ENCODE data around the gene TMCC3. TPM values are rescaled to one million over a fixed set of nuclear protein-coding genes. Genes with fewer than 3 reads are reported as not detected.

Gene TMCC3
- total RNA-seq, 5 donors from 2014 or later (not counting 1 experiment from before 2014, with no cell fraction given): 0.30 to 2.8 (median 0.95) TPM

- Mint-ChIP-seq H3K27ac (no peak overlapping the region), H3K36me3 (no peaks in the 10 kb centered on the region), H3K4me1 (peaks cover 5 to 12% (median 5%) of the 10 kb centered on the region in 3 donors), H3K4me3 (no peak overlapping the region), H3K27me3 (no peaks in the 10 kb centered on the region), H3K9me3 (no peaks in the 10 kb centered on the region)
- no peak overlapping the region for H3K4me3 ChIP-seq (ENCODE audit: control insufficient read depth in 1 of 2, extremely low read depth in 1 of 2, low read length in 1 of 2)
- H3K9me3 ChIP-seq: no peaks in the 10 kb centered on the region
- peaks cover 0 to 3% of the 10 kb centered on the region in 2 experiments for H3K27me3 ChIP-seq (replicated peaks in 1 of 2; ENCODE audit: control insufficient read depth in 2 of 2, extremely low read depth in 1 of 2, insufficient read depth in 2 of 2, low read length in 1 of 2)
- CTCF ChIA-PET: no interaction called here
- H3K36me3 ChIP-seq (ENCODE audit: control insufficient read depth in 2 of 2, extremely low read depth in 1 of 2, insufficient read depth in 1 of 2, low read length in 1 of 2): no peaks in the 10 kb centered on the region
- no CpG with 5 or more reads among the region's 5 CpGs for WGBS (ENCODE audit: insufficient coverage)
- POLR2A ChIA-PET: no interaction called here
- no peak for ATAC-seq (replicated peaks in 1 of 4)
- H3K4me1 ChIP-seq (ENCODE audit: control insufficient read depth in 1 of 2, extremely low read depth in 1 of 2, insufficient read depth in 2 of 2, low read length in 2 of 2): no peaks in the 10 kb centered on the region
- H3K27ac ChIP-seq (ENCODE audit: low read length): no peak overlapping the region
- no peak for DNase-seq
These were observed 67.8 kb downstream of the TMCC3 start for GRCh38 chr12:94582591-94582990.

DNA sequence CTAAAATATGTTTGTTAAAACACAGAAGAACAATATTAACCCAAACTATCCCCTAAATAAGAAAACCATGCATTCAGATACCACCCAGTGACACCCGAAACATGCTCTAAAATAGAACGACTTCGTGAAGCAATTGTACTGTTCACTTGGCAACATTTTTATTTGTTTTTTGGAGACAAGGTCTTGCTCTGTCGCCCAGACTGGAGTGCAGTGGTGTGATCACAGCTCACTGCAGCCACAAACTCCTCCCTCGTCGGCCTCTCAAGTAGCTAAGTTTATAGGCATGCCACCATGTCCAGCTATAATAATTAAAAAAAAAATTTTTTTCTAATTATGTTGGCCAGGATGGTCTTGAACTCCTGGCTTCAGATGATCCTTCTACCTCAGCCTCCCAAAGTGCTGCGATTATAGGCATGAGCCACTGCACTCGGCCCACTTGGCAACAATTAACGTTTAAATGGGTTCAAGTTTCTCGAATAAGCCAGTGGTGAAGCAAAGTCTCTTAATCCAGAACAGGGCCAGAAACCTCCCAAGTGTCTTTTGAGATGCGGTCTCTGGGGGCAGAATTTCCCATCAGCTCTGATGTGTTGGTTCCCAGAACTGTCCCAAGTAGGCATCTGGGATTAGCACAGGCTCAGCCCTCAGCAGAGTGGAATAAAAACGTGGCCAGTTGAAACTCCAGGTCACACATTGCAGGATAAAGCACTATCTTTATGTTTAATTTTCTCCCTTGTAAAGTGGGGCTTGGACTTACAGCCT lies 74.5 kb downstream of the TMCC3 start:
- no peak for ATAC-seq (replicated peaks in 1 of 4)
- Mint-ChIP-seq H3K9me3 (no peaks in the 10 kb centered on the region), H3K4me3 (no peak overlapping the region), H3K4me1 (no peaks in the 10 kb centered on the region), H3K27me3 (peaks cover 0 to 6% of the 10 kb centered on the region in 2 donors), H3K36me3 (no peaks in the 10 kb centered on the region), H3K27ac (no peak overlapping the region)
- H3K9me3 ChIP-seq: no peaks in the 10 kb centered on the region
- no peaks in the 10 kb centered on the region for H3K36me3 ChIP-seq (ENCODE audit: control insufficient read depth in 2 of 2, extremely low read depth in 1 of 2, insufficient read depth in 1 of 2, low read length in 1 of 2)
- WGBS (ENCODE audit: insufficient coverage): 98% methylated on average over 8 of the region's 12 CpGs
- peaks cover 0 to 2% of the 10 kb centered on the region in 2 experiments for H3K27me3 ChIP-seq (replicated peaks in 1 of 2; ENCODE audit: control insufficient read depth in 2 of 2, extremely low read depth in 1 of 2, insufficient read depth in 2 of 2, low read length in 1 of 2)
- no peak for DNase-seq
- no peaks in the 10 kb centered on the region for H3K4me1 ChIP-seq (ENCODE audit: control insufficient read depth in 1 of 2, extremely low read depth in 1 of 2, insufficient read depth in 2 of 2, low read length in 2 of 2)
- ChIA-PET CTCF (interaction anchor here in 1 of 2 donors (0.7 kb wide), 1 partner anchor 904 kb away, joined by 4 read pairs; no protein-coding TSS in a partner anchor), POLR2A (interaction anchor here in 1 of 2 donors (0.5 kb wide), 1 partner anchor 707 kb away, joined by 3 read pairs; no protein-coding TSS in a partner anchor)
- no peak overlapping the region for H3K27ac ChIP-seq (ENCODE audit: low read length)
- H3K4me3 ChIP-seq (ENCODE audit: control insufficient read depth in 1 of 2, extremely low read depth in 1 of 2, low read length in 1 of 2): no peak overlapping the region

GRCh38 chr12:94575024-94575423 lies 75.3 kb downstream of the TMCC3 start:
- Mint-ChIP-seq H3K4me1 (no peaks in the 10 kb centered on the region), H3K4me3 (no peak overlapping the region), H3K27ac (no peak overlapping the region), H3K27me3 (peaks cover 0 to 9% of the 10 kb centered on the region in 2 donors), H3K9me3 (no peaks in the 10 kb centered on the region), H3K36me3 (no peaks in the 10 kb centered on the region)
- no peak for ATAC-seq (replicated peaks in 1 of 4)
- Histone ChIP-seq H3K36me3 (ENCODE audit: control insufficient read depth in 2 of 2, extremely low read depth in 1 of 2, insufficient read depth in 1 of 2, low read length in 1 of 2) (no peaks in the 10 kb centered on the region), H3K4me3 (ENCODE audit: control insufficient read depth in 1 of 2, extremely low read depth in 1 of 2, low read length in 1 of 2) (no peak overlapping the region), H3K27ac (ENCODE audit: low read length) (no peak overlapping the region), H3K9me3 (no peaks in the 10 kb centered on the region), H3K4me1 (ENCODE audit: control insufficient read depth in 1 of 2, extremely low read depth in 1 of 2, insufficient read depth in 2 of 2, low read length in 2 of 2) (no peaks in the 10 kb centered on the region), H3K27me3 (replicated peaks in 1 of 2; ENCODE audit: control insufficient read depth in 2 of 2, extremely low read depth in 1 of 2, insufficient read depth in 2 of 2, low read length in 1 of 2) (peaks cover 0 to 2% of the 10 kb centered on the region in 2 experiments)
- ChIA-PET CTCF (interaction anchor here in 1 of 2 donors (0.7 kb wide), 1 partner anchor 903 kb away, joined by 4 read pairs; no protein-coding TSS in a partner anchor), POLR2A (interaction anchor here in 1 of 2 donors (0.5 kb wide), 1 partner anchor 707 kb away, joined by 3 read pairs; no protein-coding TSS in a partner anchor)
- no peak for DNase-seq
- no CpG with 5 or more reads among the region's 2 CpGs for WGBS (ENCODE audit: insufficient coverage)

GRCh38 chr12:94571556-94571955 lies 78.8 kb downstream of the TMCC3 start:
- Histone ChIP-seq H3K27ac (ENCODE audit: low read length) (no peak overlapping the region), H3K4me1 (ENCODE audit: control insufficient read depth in 1 of 2, extremely low read depth in 1 of 2, insufficient read depth in 2 of 2, low read length in 2 of 2) (no peaks in the 10 kb centered on the region), H3K27me3 (replicated peaks in 1 of 2; ENCODE audit: control insufficient read depth in 2 of 2, extremely low read depth in 1 of 2, insufficient read depth in 2 of 2, low read length in 1 of 2) (peaks cover 0 to 2% of the 10 kb centered on the region in 2 experiments), H3K4me3 (ENCODE audit: control insufficient read depth in 1 of 2, extremely low read depth in 1 of 2, low read length in 1 of 2) (no peak overlapping the region), H3K36me3 (ENCODE audit: control insufficient read depth in 2 of 2, extremely low read depth in 1 of 2, insufficient read depth in 1 of 2, low read length in 1 of 2) (no peaks in the 10 kb centered on the region), H3K9me3 (no peaks in the 10 kb centered on the region)
- Mint-ChIP-seq H3K27ac (no peak overlapping the region), H3K9me3 (no peaks in the 10 kb centered on the region), H3K27me3 (peaks cover 7 to 20% of the 10 kb centered on the region in 2 donors), H3K4me1 (no peaks in the 10 kb centered on the region), H3K4me3 (no peak overlapping the region), H3K36me3 (no peaks in the 10 kb centered on the region)
- 98% methylated on average over 10 of the region's 12 CpGs for WGBS (ENCODE audit: insufficient coverage)
- CTCF ChIA-PET: no interaction called here
- POLR2A ChIA-PET: interaction anchor here in 1 of 2 donors (0.6 kb wide), 1 partner anchor 171 kb away, joined by 5 read pairs; no protein-coding TSS in a partner anchor
- ATAC-seq (replicated peaks in 1 of 4) (no peak), DNase-seq (no peak)

- no peaks in the 10 kb centered on the region for H3K9me3 ChIP-seq
- WGBS (ENCODE audit: insufficient coverage): 85% methylated on average over 6 of the region's 7 CpGs
- peaks cover 0 to 4% of the 10 kb centered on the region in 2 experiments for H3K27me3 ChIP-seq (replicated peaks in 1 of 2; ENCODE audit: control insufficient read depth in 2 of 2, extremely low read depth in 1 of 2, insufficient read depth in 2 of 2, low read length in 1 of 2)
- CTCF ChIA-PET: no interaction called here
- H3K9me3 Mint-ChIP-seq: no peaks in the 10 kb centered on the region
- POLR2A ChIA-PET: no interaction called here
- H3K4me3 ChIP-seq (ENCODE audit: control insufficient read depth in 1 of 2, extremely low read depth in 1 of 2, low read length in 1 of 2): no peak overlapping the region
- H3K36me3 ChIP-seq (ENCODE audit: control insufficient read depth in 2 of 2, extremely low read depth in 1 of 2, insufficient read depth in 1 of 2, low read length in 1 of 2): no peaks in the 10 kb centered on the region
- no peak overlapping the region for H3K27ac Mint-ChIP-seq
- no peak overlapping the region for H3K4me3 Mint-ChIP-seq
- DNase-seq: no peak
- peaks cover 7 to 25% of the 10 kb centered on the region in 2 donors for H3K27me3 Mint-ChIP-seq
- H3K4me1 Mint-ChIP-seq: no peaks in the 10 kb centered on the region
- no peak for ATAC-seq (replicated peaks in 1 of 4)
- no peaks in the 10 kb centered on the region for H3K36me3 Mint-ChIP-seq
- no peaks in the 10 kb centered on the region for H3K4me1 ChIP-seq (ENCODE audit: control insufficient read depth in 1 of 2, extremely low read depth in 1 of 2, insufficient read depth in 2 of 2, low read length in 2 of 2)
- H3K27ac ChIP-seq (ENCODE audit: low read length): no peak overlapping the region
These were observed 80.2 kb downstream of the TMCC3 start for GRCh38 chr12:94570161-94570560.

DNA sequence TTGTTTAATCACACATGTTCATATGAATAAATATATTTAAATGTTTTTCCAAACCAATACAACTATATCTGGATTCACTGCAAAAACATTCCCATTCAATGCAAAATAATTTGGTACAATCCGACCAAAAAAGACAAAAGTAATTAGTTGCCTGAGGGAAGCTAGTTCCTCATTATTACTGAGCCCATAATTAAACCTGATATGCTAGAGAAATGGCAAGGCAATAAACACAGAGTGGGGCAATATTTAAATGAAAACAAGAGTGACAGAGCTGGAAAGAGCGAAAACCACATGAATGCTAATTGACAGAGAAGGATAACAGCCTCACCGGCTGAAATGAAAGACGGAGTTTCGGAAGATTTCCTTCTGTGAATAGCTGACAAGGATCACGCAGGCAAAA lies 82.6 kb downstream of the TMCC3 start:
- ATAC-seq (replicated peaks in 1 of 4) (no peak), DNase-seq (no peak)
- Mint-ChIP-seq H3K4me3 (no peak overlapping the region), H3K9me3 (no peaks in the 10 kb centered on the region), H3K27me3 (peaks cover 7 to 28% of the 10 kb centered on the region in 2 donors), H3K4me1 (no peaks in the 10 kb centered on the region), H3K36me3 (no peaks in the 10 kb centered on the region), H3K27ac (no peak overlapping the region)
- Histone ChIP-seq H3K27ac (ENCODE audit: low read length) (no peak overlapping the region), H3K9me3 (no peaks in the 10 kb centered on the region), H3K4me1 (ENCODE audit: control insufficient read depth in 1 of 2, extremely low read depth in 1 of 2, insufficient read depth in 2 of 2, low read length in 2 of 2) (no peaks in the 10 kb centered on the region), H3K4me3 (ENCODE audit: control insufficient read depth in 1 of 2, extremely low read depth in 1 of 2, low read length in 1 of 2) (no peak overlapping the region), H3K27me3 (replicated peaks in 1 of 2; ENCODE audit: control insufficient read depth in 2 of 2, extremely low read depth in 1 of 2, insufficient read depth in 2 of 2, low read length in 1 of 2) (peaks cover 0 to 2% of the 10 kb centered on the region in 2 experiments), H3K36me3 (ENCODE audit: control insufficient read depth in 2 of 2, extremely low read depth in 1 of 2, insufficient read depth in 1 of 2, low read length in 1 of 2) (no peaks in the 10 kb centered on the region)
- ChIA-PET POLR2A (no interaction called here), CTCF (interaction anchor here (0.6 to 0.7 kb wide), 2 partner anchors 212 to 1098 kb away, joined by 3 to 7 read pairs; no protein-coding TSS in a partner anchor)
- 97% methylated on average over 4 of the region's 6 CpGs for WGBS (ENCODE audit: insufficient coverage)

All from T-cell (primary cell).